B cell (primary cell): ENCODE measurements around the gene TP53I3. TPM values are rescaled to one million over a fixed set of nuclear protein-coding genes. Genes with fewer than 3 reads are reported as not detected.

Experiments used
- ATAC-seq: fragments of 200-7000 bp; cut with Tn5 transposase; one replicate; pipeline ENCODE4 v1.10.0; 2021; ENCODE audit warnings: low read depth, mild to moderate bottlenecking, moderate number of reproducible peaks, moderate library complexity
- CTCF ChIA-PET: fragments of 350-600 bp; sonication (Branson Sonifier 250); formaldehyde crosslinking; loops from one replicate; lab custom pipeline; 2021; ENCODE audit warnings: antibody characterized with exemption, inconsistent platforms; lab: Charles Lee
- POLR2A ChIA-PET: fragments of 350-600 bp; sonication (Branson Sonifier 250); formaldehyde crosslinking; loops from one replicate; lab custom pipeline; 2021; ENCODE audit warnings: antibody characterized with exemption; lab: Charles Lee
- DNase-seq: peaks from one replicate; pipeline ENCODE4 v3.0.0; 2013
- H2AFZ ChIP-seq: 2 replicates; pipeline ENCODE4 v1.6.1; 2012; ENCODE audit warnings: mild to moderate bottlenecking, low read depth, low read length; ENCODE audit not compliant: insufficient read depth, poor library complexity, severe bottlenecking
- H3K27ac ChIP-seq, 2 donors: 1 replicate in 1 of 2; 2 replicates in 1 of 2; pipeline ENCODE4 v1.5.1; 2012 to 2013; ENCODE audit warnings: low read length in 2 of 2, mild to moderate bottlenecking in 2 of 2, moderate library complexity in 1 of 2
- H3K27me3 ChIP-seq, 4 experiments: fragments of 200-600 bp in 1 of 4; sonication (generic) in 1 of 4; replicated peaks in 1 of 4; 1 replicate in 2 of 4; 2 replicates in 2 of 4; pipeline versions ENCODE4 v1.6.1 to v1.7.0; 2013 to 2016; ENCODE audit warnings: low read length in 3 of 4, mild to moderate bottlenecking in 2 of 4, mixed read lengths in 1 of 4, moderate library complexity in 1 of 4; ENCODE audit not compliant: insufficient read depth in 4 of 4, control insufficient read depth in 3 of 4; ENCODE audit errors: control extremely low read depth in 1 of 4
- H3K36me3 ChIP-seq, 2 experiments: replicated peaks in 1 of 2; 1 replicate in 1 of 2; 2 replicates in 1 of 2; pipeline versions ENCODE4 v1.6.1 to v1.7.1; 2013; ENCODE audit warnings: low read length in 1 of 2; ENCODE audit not compliant: insufficient read depth in 2 of 2, control insufficient read depth in 1 of 2; ENCODE audit errors: control extremely low read depth in 1 of 2, extremely low read depth in 1 of 2
- H3K4me1 ChIP-seq, 2 donors: fragments of 200-600 bp in 1 of 2; sonication (generic) in 1 of 2; 1 replicate in 1 of 2; 2 replicates in 1 of 2; pipeline versions ENCODE4 v1.5.1 to v1.6.1; 2013 to 2017; ENCODE audit warnings: low read length in 2 of 2; ENCODE audit not compliant: control insufficient read depth in 2 of 2, insufficient read depth in 2 of 2
- H3K4me2 ChIP-seq: replicated peaks from 2 replicates; pipeline ENCODE3; 2012; ENCODE audit warnings: mild to moderate bottlenecking, low read depth, low read length; ENCODE audit not compliant: poor library complexity, severe bottlenecking
- H3K4me3 ChIP-seq, 5 experiments: fragments of 200-600 bp in 1 of 5; sonication (generic) in 1 of 5; 1 replicate in 3 of 5; 2 replicates in 2 of 5; pipeline versions ENCODE4 v1.5.1 to v1.7.0; 2011 to 2016; ENCODE audit warnings: low read length in 4 of 5, mild to moderate bottlenecking in 4 of 5, low read depth in 2 of 5, control low read depth in 1 of 5, moderate library complexity in 1 of 5; ENCODE audit not compliant: insufficient read depth in 1 of 5; ENCODE audit errors: control extremely low read depth in 1 of 5, extremely low read depth in 1 of 5
- H3K79me2 ChIP-seq: fragments of 200-600 bp; sonication (generic); one replicate; pipeline ENCODE4 v1.6.0; 2016; ENCODE audit warnings: low read length; ENCODE audit not compliant: control insufficient read depth, insufficient read depth
- H3K9ac ChIP-seq: fragments of 200-600 bp; sonication (generic); 2 replicates; pipeline ENCODE4 v1.6.1; 2017; ENCODE audit warnings: mild to moderate bottlenecking, low read length, moderate library complexity
- H3K9me3 ChIP-seq, 3 donors: one replicate each; pipeline versions ENCODE4 v1.6.1 to v1.7.1; 2013; ENCODE audit warnings: low read length in 2 of 3; ENCODE audit not compliant: control insufficient read depth in 2 of 3, insufficient read depth in 1 of 3; ENCODE audit errors: control extremely low read depth in 1 of 3
- H4K20me1 ChIP-seq: 2 replicates; pipeline ENCODE4 v1.6.0; 2012; ENCODE audit warnings: mild to moderate bottlenecking, low read length; ENCODE audit not compliant: insufficient read depth, control insufficient read depth, poor library complexity, severe bottlenecking
- H3K27ac Mint-ChIP-seq: one replicate; pipeline ENCODE4 v1.8.0; 2021; ENCODE audit warnings: mixed read lengths
- H3K27me3 Mint-ChIP-seq: one replicate; pipeline ENCODE4 v1.8.0; 2021; ENCODE audit warnings: mixed read lengths
- H3K4me1 Mint-ChIP-seq: one replicate; pipeline ENCODE4 v1.8.0; 2021; ENCODE audit warnings: mixed read lengths
- H3K4me3 Mint-ChIP-seq: one replicate; pipeline ENCODE4 v1.8.0; 2021; ENCODE audit warnings: mixed read lengths
- H3K9me3 Mint-ChIP-seq: one replicate; pipeline ENCODE4 v1.8.0; 2022; ENCODE audit warnings: mixed read lengths; ENCODE audit not compliant: insufficient read depth
- CTCF ChIP-seq: fragments of 200-600 bp; IDR thresholded peaks from one replicate; pipeline ENCODE4 v1.8.0; 2022; ENCODE audit warnings: antibody characterized with exemption, mild to moderate bottlenecking
- EZH2 ChIP-seq: IDR thresholded peaks from 2 replicates; pipeline ENCODE4 v1.6.1; 2012; ENCODE audit warnings: borderline replicate concordance, low read depth, mild to moderate bottlenecking, moderate library complexity, low read length; ENCODE audit not compliant: insufficient read depth, poor library complexity, severe bottlenecking
- WGBS: methylation state at CpG from one replicate; pipeline ENCODE4 v1.1.5; 2013; ENCODE audit warnings: missing lambda C conversion rate; ENCODE audit not compliant: insufficient coverage; 5-methylcytosine and 5-hydroxymethylcytosine counted together
- intact Hi-C: fragments of 100-400 bp; cut with micrococcal nuclease; formaldehyde crosslinking; loops from one replicate; pipeline ENCODE4 v1.10.0; 2022
- polyA plus RNA-seq: library from polyadenylated mRNA; depleted of rRNA; stranded (reverse); fragments of >200 nt; gene quantifications from 2 replicates; pipeline ENCODE4 v1.2.3, GENCODE V29; 2012
- total RNA-seq, 2 donors: library from RNA; stranded (reverse); fragments of 120-200 nt in 1 of 2; gene quantifications; 1 replicate in 1 of 2; 2 replicates in 1 of 2; pipeline versions ENCODE4 v1.2.3 to v1.2.4, GENCODE V29; 2013 to 2022

Gene TP53I3
- total and polyA plus RNA-seq, 2 donors (not counting 1 experiment from before 2014, with no cell fraction given): 3.9 to 7.3 TPM

GRCh38 chr2:24083567-24084385 lies 858 bp downstream of the TP53I3 start:
- WGBS: 10% methylated on average over 26 of the region's 30 CpGs
- no peaks in the 10 kb centered on the region for H3K9me3 Mint-ChIP-seq
- Histone ChIP-seq H3K4me2 (peak overlapping the region; percentile 95), H3K4me1 (peaks cover 12 to 20% of the 10 kb centered on the region in 2 donors), H3K9me3 (no peaks in the 10 kb centered on the region), H4K20me1 (no peaks in the 10 kb centered on the region), H2AFZ (peak overlapping the region; percentile 98), H3K27me3 (no peaks in the 10 kb centered on the region), H3K4me3 (peak overlapping the region; percentile 22 to 84 (median 68)), H3K27ac (peak overlapping the region; percentile 58 to 69), H3K36me3 (peaks cover 0 to 15% of the 10 kb centered on the region in 2 experiments), H3K9ac (peak overlapping the region; percentile 80), H3K79me2 (peaks cover 9% of the 10 kb centered on the region)
- POLR2A ChIA-PET: interaction anchor here (1.0 to 1.7 kb wide), 4 partner anchors 7 to 260 kb away, joined by 3 to 22 read pairs (median 4); partner anchors contain the start of genes ATAD2B and SF3B6
- TF ChIP-seq CTCF: no peak
- no peak for TF ChIP-seq EZH2
- ATAC-seq (peak; percentile 77), DNase-seq (peak; percentile 87)
- H3K27ac Mint-ChIP-seq: peak overlapping the region; percentile 95
- intact Hi-C loops: loop anchor here (1.0 to 2.0 kb wide), 7 partner anchors 7 to 259 kb away; partner anchors contain the start of genes ATAD2B, SF3B6 and WDCP
- H3K4me3 Mint-ChIP-seq: peak overlapping the region; percentile 97
- CTCF ChIA-PET: interaction anchor here (0.7 to 7.3 kb wide), 46 partner anchors 7 to 287 kb away, joined by 3 to 154 read pairs (median 5); partner anchors contain the start of genes ATAD2B, FAM228B, FKBP1B and SF3B6
- peaks cover 19% of the 10 kb centered on the region for H3K4me1 Mint-ChIP-seq
- no peaks in the 10 kb centered on the region for H3K27me3 Mint-ChIP-seq
